ENCODE data around the gene SP100. TPM values are rescaled to one million over a fixed set of nuclear protein-coding genes. Genes with fewer than 3 reads are reported as not detected.

The SP100 gene
- total and polyA plus RNA-seq, 2 of the 8 experiments (the other 6 are each of a cell fraction or from before 2014, with no cell fraction given), result 0.06 to 1.1 TPM

GRCh38 chr2:230430957-230431910 lies 15.2 kb downstream of the SP100 start:
- POLR2A ChIA-PET (ENCODE audit: partially characterized antibody), result no interaction called here
- no peaks in the 10 kb centered on the region for H3K79me2 ChIP-seq (ENCODE audit: control insufficient read depth in 1 of 2, insufficient read depth in 2 of 2, low read length in 2 of 2)
- TF ChIP-seq RFX5 (IDR thresholded peaks at IDR 0.05; ENCODE audit: borderline replicate concordance, low read depth, low read length) (no peak), PHF8 (conservative IDR thresholded peaks at IDR 0.05; ENCODE audit: low read depth, low read length) (no peak), JUN (IDR thresholded peaks at IDR 0.05; ENCODE audit: low read depth, low read length) (no peak), SIX5 (IDR thresholded peaks at IDR 0.05; ENCODE audit: low read depth, low read length) (no peak), BACH1 (IDR thresholded peaks at IDR 0.05; ENCODE audit: low read length) (no peak), CHD2 (IDR thresholded peaks at IDR 0.05; ENCODE audit: low read length) (no peak), NANOG (IDR thresholded peaks at IDR 0.05; ENCODE audit: insufficient read depth, low read depth, low read length, poor library complexity, severe bottlenecking) (no peak), POLR2AphosphoS5 (IDR thresholded peaks at IDR 0.05; ENCODE audit: low read depth, low read length) (no peak), FOSL1 (IDR thresholded peaks at IDR 0.05; ENCODE audit: insufficient read depth, low read depth, low read length) (no peak), BRCA1 (IDR thresholded peaks at IDR 0.05; ENCODE audit: low read depth, low read length) (no peak), ATF2 (IDR thresholded peaks at IDR 0.05; ENCODE audit: low read length) (no peak)

More at GRCh38 chr2:230430957-230431910, 15.2 kb downstream of the SP100 start:
- Histone ChIP-seq H4K20me1 (replicated peaks in 1 of 2; ENCODE audit: control insufficient read depth in 1 of 2, insufficient read depth in 2 of 2, low read length in 2 of 2) (no peaks in the 10 kb centered on the region), H3K23ac (ENCODE audit: insufficient read length) (no peak overlapping the region), H3K9ac (replicated peaks in 1 of 4; ENCODE audit: extremely low read depth in 1 of 4, low read depth in 3 of 4, low read length in 3 of 4) (no peak overlapping the region), H4K5ac (ENCODE audit: insufficient read length, low read depth, low read length) (no peak overlapping the region), H3K4me2 (ENCODE audit: insufficient read depth in 1 of 2, low read depth in 2 of 2, low read length in 2 of 2) (no peak overlapping the region), H3K27me3 (replicated peaks in 1 of 4; ENCODE audit: control insufficient read depth in 3 of 4, extremely low read depth in 1 of 4, insufficient read depth in 3 of 4, low read length in 3 of 4) (no peaks in the 10 kb centered on the region), H3K9me3 (ENCODE audit: insufficient read depth in 2 of 2, low read depth in 1 of 2, low read length in 1 of 2) (peaks cover 0 to 4% of the 10 kb centered on the region in 2 experiments; a peak in 2 of 4 replicates), H3K79me1 (ENCODE audit: low read depth, low read length) (no peaks in the 10 kb centered on the region), H3K18ac (ENCODE audit: extremely low read depth, low read length) (no peak overlapping the region), H4K8ac (ENCODE audit: extremely low read depth, insufficient read depth, low read length) (no peak overlapping the region), H3K36me3 (ENCODE audit: control insufficient read depth in 2 of 4, insufficient read depth in 4 of 4, low read length in 3 of 4) (no peaks in the 10 kb centered on the region), H3K23me2 (ENCODE audit: low read depth, low read length) (no peaks in the 10 kb centered on the region), H2BK20ac (ENCODE audit: low read length) (no peak overlapping the region), H3K4ac (replicated peaks; ENCODE audit: insufficient read length, low read depth, low read length) (no peak overlapping the region), H3K4me1 (replicated peaks in 1 of 4; ENCODE audit: control insufficient read depth in 3 of 4, insufficient read depth in 4 of 4, low read length in 3 of 4) (no peaks in the 10 kb centered on the region), H4K91ac (replicated peaks; ENCODE audit: insufficient read length, low read length) (no peak overlapping the region), H3K14ac (ENCODE audit: insufficient read length) (no peak overlapping the region), H2AK5ac (ENCODE audit: low read depth, low read length) (no peak overlapping the region), H3K56ac (replicated peaks; ENCODE audit: insufficient read length, low read depth, low read length) (no peak overlapping the region), H2BK15ac (ENCODE audit: low read length) (no peak overlapping the region), H2BK120ac (replicated peaks; ENCODE audit: low read depth, low read length) (no peak overlapping the region), H3K4me3 (ENCODE audit: extremely low read depth in 1 of 4, insufficient read depth in 2 of 4, low read depth in 3 of 4, low read length in 4 of 4) (no peak overlapping the region), H2BK12ac (ENCODE audit: low read depth, low read length) (no peak overlapping the region), H3K27ac (ENCODE audit: low read depth, low read length) (no peak overlapping the region), H2BK5ac (ENCODE audit: low read depth, low read length) (no peak overlapping the region), H2AFZ (ENCODE audit: low read length) (no peak overlapping the region)
- CTCF ChIA-PET (ENCODE audit: partially characterized antibody), result no interaction called here
- no peak for FAIRE-seq
- DNase-seq (ENCODE audit: low read depth in 1 of 2, low spot score in 2 of 2), result no peak
- WGBS, 2 experiments (ENCODE audit: extremely low coverage in 1 of 2, insufficient coverage in 1 of 2, insufficient read length in 1 of 2, insufficient replicate concordance in 2 of 2, low coverage in 1 of 2, low lambda C conversion rate in 2 of 2, missing lambda C conversion rate in 1 of 2), result 88% methylated on average over 1 of the region's 1 CpG; no CpG with 5 or more reads in 1 of the 2 experiments
